GM18502 (cell line): ENCODE results near the gene FBXO34.

Experiments used
- ATAC-seq: cut with Tn5 transposase; IDR thresholded peaks from one replicate; pipeline ENCODE4 v1.9.1; 2021; ENCODE audit warnings: mild to moderate bottlenecking; ENCODE audit not compliant: unreplicated experiment, poor library complexity

Gene FBXO34, protein sequence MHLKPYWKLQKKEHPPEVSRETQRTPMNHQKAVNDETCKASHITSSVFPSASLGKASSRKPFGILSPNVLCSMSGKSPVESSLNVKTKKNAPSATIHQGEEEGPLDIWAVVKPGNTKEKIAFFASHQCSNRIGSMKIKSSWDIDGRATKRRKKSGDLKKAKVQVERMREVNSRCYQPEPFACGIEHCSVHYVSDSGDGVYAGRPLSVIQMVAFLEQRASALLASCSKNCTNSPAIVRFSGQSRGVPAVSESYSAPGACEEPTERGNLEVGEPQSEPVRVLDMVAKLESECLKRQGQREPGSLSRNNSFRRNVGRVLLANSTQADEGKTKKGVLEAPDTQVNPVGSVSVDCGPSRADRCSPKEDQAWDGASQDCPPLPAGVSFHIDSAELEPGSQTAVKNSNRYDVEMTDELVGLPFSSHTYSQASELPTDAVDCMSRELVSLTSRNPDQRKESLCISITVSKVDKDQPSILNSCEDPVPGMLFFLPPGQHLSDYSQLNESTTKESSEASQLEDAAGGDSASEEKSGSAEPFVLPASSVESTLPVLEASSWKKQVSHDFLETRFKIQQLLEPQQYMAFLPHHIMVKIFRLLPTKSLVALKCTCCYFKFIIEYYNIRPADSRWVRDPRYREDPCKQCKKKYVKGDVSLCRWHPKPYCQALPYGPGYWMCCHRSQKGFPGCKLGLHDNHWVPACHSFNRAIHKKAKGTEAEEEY

DNA sequence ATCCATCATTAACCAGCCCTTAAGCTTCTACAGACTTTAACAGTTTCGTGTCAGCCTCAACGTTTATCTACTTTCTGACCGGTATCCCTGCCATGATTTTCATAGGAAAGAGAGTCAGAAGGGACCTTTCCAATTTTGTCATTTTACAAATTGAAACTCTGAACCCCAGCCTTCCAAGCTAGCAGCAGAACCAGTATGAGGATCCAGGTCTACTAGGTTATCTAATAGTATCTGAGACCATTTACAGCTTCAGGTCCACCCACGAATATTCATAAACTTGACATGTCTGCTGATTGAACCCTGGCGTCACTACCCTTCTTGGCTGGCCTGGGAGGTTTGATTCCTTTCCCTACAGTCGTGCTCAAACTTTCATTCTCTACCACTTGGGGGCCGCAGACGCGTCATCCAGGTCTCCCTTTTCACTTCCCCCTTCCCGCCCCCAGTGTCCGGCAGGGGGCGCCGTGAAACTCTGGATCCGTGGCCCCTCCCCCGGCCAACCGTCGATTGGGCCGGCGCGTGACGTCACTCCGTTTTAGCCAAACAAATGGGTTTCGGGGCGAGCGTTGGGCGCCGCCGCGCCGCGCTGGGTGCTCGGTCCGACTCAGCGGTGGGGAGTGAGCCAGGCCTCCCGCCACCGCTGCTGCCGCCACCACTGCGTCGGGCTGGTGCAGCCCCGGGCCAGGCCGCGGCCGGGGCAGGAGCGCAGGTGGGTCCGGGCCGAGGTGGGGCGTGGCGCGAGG is at the start of gene FBXO34:
TSS of gene FBXO34 (plus strand) at position 590 of the 740 bp plus-strand sequence. CDS start 78,970 bp downstream, outside the sequence.
- ATAC-seq: peak; percentile 90

DNA sequence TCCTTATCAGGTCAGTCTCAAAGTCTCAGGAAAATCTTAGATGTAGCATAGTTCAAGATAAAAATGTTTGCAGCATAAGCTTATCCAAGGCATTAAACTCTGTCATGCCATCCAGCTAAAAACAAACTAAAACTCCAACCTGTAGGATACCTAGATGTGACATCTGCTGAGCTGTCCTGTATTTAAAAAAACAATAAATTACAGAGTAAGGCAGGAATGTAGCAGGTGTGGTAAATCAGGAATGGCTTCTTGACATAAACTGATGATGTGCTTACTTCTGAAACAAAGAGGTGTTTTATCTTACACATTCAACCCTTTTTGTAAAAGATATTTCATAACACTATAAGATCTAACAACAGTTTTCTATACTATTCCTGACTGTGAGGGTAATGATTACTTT is 49.3 kb upstream of the FBXO34 start:
- no peak for ATAC-seq

DNA sequence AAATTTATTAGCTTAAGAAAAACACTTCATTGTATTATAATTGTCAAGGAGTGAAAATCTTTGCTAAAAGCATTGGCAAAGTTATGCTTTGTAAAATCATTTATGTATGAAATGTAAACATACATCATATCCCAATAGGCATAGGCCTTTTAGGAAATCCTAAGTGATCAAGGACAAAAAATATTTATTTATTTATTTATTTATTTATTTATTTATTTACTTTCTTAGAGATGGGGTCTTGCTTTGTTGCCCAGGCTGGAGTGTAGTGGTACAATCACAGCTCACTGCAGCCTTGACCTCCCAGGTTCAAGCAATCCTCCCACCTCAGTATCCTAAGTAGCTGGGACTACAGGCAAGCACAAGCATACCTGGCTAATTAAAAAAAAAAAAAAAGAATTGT is 47.9 kb upstream of the FBXO34 start:
- ATAC-seq: no peak

DNA sequence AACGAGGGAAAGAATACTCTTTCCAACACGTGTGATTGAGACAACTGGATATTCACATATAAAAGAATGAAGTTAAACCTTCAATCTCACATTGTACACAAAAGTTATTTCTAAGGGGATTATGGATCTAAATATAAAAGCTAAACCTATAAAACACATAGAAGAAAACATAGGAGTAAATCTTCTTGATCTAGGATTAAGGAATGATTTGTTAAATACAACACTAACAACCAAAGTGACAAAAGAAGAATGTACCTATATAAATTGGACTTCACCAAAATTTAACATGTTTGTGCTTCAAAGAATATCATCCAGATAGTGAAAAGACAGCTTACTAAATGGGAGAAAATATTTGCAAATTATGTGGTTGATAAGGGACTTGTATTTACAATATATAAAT is 43.0 kb upstream of the FBXO34 start:
- no peak for ATAC-seq

DNA sequence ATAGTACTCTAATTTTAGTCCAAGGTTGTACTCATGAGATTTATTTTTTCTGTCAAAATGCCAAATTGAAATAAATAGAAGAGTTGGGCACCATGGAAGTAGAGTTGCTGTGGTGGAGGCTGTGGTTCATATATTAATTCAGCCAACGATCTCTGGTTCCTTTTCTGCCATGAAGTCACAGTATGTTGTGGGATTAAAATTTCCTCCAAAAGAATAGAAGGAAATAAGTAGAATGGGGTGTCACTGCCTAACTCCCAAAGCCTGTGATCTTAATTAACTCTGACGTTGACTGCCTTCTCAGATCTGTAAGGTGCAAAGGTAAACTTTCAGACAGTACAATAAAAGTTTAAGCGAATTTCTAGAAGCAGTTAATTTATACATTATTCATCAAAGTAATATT is 37.6 kb upstream of the FBXO34 start:
- ATAC-seq: no peak

DNA sequence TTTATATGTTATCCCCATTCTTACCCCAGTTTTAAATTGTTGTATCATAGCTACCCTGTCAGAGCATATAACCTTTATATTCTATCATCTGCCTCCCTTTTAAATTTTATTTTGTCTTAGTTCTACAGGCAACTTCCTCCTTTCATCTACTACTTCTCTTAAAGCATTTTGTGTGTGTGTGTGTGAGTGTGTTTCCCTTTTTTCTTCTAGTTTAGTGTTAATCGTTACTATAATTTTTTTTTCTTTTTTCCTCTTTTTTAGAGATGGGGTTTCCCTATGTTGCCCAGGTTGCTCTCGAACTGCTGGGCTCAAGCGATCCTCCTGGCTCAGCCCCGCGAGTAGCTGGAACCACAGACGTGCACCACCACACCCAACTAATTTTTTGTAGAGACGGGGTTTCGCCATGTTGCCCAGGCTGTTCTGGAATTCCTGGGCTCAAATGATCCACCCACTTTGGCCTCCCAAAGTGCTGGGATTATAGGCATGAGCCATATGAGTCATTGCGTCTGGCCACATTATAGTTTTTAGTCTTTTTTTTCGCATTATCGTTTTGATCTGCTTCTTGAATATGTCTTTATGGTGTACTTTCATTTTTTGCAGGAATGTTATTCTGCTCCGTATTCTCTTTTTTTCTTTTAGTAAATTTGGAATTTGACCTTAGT is 33.1 kb upstream of the FBXO34 start:
- no peak for ATAC-seq

DNA sequence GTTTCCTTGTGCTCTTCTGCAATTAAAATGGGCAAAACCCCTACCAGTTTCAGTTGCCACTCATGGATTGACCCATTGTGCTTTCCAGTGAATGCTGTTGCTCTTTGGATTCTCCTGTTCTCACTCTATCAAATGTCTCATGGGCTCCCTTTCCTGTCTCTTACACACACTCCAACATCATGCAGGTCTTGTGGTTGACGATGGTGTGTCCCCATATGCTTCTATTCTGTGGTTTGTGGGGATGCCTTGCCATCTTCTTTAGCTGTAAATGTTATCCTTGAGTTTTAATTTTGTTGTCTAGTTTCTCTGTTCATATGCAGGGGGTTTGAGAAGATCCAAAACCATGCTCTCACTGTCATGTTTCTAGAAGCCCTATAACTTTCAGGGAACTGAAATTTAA is 31.9 kb upstream of the FBXO34 start:
- ATAC-seq: no peak

DNA sequence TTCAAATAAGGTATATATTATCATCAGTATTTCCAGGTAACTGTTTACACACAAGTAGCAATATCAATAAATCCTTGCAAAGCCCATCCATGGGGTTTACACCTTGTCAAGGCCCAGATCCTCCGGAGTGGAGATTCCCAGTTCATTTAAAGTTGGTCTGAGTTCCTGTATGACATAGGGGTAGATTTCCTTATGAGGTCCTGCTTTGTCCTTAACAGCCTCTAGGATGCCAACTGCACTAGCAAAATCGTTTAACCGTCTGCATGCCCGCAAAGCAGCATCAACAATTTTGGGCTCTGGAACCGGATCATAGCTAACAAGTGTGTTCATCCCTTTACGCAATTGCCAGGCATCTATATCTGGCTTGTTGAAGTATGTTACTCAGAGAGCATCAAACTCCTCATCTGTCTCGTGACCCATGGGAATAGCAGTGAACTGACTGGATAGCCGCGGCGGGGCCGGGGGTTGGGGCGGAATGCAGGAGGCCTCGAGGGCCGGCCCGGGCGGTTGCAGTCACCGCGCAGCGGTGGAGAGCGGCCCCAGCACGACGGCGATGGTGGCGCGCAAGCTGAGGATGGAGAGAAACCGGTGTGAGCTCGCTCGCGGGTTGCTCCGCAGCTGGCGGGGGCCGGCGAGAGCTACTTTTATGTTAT is 30.6 kb upstream of the FBXO34 start:
- no peak for ATAC-seq

DNA sequence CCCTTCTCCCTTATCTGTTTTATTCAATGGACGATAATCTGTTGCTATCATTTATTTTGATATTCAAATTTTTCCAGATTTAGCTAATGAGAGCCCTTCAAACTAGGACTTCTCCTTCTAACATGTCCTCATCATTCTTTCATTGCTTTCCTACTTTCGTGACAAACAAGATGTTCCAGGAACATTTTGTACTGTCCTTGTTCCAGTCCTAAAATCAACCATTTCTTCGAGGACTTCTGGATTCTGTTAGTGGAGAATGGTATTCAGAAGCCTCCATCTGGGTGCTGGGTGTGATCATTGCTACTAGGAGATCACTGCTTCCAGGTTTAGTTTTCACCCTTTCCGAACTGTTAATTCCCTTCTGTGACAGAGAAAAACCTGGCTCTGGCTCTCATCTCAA is 29.5 kb upstream of the FBXO34 start:
- ATAC-seq: no peak

DNA sequence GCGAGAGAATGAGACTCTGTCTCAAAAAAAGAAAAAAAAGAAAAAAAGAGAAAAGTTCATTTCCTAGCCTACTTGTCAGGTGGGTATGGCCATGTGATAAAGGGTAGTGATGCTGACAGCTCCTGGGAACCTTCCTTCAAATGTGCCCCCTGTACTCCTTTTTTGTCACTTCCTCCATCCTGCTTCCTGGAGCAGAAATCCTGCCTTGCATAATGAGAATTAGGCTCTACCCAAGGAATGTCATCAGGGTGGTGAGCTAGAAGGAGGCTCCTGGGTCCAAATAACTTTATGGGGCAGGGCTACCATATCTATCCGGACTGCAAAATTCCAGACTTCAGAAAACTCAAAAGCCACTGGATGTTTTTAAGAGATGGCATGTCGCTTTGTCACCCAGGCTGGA is 27.8 kb upstream of the FBXO34 start:
- no peak for ATAC-seq

DNA sequence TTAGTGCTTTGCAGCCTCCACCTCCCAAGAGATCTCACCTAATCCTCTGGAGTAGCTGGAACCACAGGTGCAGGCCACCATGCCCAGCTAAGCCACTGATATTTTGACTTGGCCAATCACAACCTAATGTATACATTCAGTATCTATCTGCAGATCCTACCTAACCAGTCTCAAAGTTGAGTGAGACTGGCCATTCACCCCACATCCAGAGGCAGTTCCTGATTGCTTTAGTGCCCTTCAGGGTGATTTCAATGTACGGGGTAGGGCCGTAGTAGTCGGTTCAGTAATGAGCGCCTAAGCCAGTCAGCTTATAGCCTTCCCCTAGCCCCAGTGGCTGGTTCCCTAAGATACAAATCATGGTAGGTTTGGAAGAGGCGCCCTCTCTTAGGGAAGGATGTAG is 27.4 kb upstream of the FBXO34 start:
- no peak for ATAC-seq

DNA sequence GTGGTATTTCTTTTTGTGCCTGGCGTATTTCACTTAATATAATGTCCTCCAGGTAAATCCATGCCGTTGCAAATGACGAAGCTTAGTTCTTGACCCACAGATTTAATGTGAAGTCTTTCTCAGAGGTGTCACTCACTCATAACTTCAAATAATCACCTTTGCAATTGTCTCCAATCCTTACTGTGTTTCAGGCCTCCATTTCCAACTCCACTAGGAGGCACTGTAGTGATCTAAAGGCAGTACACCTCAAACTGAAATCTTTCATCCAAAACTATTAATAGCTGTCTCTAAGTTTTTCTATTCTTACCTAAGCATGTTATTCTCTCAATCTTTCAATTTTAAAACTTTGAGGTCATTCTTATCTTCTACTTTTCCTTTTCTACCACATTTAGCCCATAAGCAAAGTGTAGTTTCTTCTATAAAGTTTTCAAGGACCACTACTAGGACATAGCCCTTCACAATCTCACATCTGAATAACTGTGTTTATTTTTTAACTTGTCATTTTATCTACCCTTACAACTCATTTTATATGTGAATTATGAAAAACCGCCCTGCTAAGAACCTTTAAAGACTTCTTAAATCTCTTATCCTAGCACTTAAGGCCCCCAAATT is 25.5 kb upstream of the FBXO34 start:
- no peak for ATAC-seq

DNA sequence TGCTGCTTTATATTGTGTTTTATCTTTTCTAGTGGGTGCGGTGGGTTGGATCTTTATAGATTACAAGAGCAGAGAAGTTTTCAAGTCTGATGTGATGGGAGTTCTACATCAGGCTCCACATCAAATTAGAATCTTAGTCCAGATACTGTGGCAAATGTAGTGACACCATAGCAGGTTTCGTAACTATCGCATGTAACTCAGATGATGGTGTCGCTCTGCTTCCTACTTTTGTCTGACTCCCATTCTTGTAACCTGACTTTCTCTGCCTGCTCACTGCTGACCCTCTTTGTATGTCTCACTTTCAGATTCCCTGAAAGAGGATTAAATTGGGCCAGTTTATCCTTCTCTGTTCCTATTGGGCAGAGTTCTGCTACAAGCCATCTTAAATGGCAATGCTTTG is 22.8 kb upstream of the FBXO34 start:
- ATAC-seq: no peak

DNA sequence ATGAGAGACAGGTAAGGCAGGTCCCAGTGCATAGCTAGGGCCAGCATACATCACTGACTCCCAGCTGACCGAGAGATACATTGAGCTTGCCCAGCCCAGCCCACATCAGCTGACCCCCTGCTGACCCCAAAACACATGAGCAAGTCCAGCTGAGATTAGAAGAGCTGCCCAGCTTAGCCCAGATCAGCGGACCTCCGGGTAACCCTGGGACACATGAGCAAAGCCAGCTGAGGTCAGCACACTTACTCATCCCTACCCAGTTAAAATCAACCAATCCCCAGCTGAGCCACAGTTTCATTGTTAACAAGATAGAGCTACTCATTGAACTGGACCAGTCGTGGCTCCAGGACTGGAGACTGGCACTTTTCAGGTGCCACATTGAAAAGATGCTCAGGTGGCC is 21.8 kb upstream of the FBXO34 start:
- ATAC-seq: no peak

DNA sequence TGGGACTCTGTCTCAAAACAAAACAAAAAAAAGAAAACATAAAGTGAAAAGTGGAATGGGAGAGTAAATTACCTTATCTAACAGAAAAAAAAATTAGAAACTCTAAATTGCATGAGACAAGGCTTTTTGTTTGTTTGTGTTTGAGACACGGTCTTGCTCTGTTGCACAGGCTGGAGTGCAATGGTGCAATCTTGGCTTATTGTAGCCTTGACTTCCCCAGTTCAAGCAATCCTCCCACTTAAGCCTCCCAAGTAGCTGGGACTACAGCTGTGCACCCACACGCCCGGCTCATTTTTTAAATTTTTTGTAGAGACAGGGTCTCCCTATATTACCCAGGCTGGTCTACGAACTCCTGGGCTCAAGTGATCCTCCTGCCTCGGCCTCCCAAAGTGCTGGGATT is 17.9 kb upstream of the FBXO34 start:
- ATAC-seq: no peak

DNA sequence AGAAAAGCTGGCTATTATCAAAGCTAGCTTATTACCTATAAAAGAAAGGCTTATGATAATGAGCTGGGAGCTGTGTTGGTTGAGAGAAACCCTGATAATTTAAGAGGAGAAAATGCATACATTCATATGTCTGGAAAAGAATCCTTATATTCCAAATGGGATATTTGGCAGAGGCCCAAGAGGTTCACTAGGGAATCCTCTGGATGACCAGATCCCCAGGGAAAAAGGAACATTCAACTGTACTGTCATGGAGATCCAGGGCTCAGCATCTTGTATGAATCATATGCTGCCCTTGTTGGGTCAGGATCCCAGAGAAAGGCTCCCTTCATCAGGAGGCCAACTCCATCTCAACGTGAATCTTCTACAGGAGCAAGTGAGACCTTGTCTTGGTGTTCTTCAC is 16.6 kb upstream of the FBXO34 start:
- no peak for ATAC-seq

DNA sequence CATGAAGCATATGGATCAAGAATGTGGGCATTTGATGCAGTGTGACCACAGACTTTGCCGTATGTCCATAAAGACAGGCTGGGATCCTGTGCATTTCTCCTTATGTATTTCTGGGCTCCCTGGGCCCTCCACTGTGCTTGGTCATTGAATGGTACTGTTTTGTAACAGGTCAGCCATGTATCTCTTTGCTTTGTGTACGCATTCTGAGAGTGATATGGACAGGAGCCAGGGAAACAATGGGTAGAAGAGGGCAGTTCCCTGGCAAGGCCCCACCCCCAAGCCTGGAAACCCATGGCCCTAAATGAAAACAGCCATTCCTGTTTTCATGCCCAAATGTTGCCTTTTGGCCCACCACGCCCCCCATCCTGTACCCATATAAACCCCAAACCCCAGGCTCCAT is 15.2 kb upstream of the FBXO34 start:
- ATAC-seq: no peak

DNA sequence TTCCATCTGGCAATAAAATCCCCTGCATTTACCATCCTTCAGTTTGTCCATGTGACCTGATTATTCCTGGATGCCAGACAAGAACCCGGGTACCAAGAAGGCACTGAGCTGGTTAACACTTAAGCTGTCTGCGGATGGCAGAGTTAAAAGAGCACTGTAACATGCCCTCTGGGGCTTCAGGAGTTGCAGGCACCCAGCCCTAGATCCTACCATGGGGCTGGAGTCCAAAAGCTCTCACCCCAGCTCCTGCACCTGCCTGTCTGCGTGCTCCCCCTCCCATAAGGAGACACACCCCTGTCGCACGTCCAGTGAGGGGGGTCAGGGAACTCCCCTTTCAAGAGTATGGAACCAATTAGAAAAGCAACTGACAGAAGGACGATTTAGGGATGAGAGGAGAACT is 14.6 kb upstream of the FBXO34 start:
- ATAC-seq: no peak

DNA sequence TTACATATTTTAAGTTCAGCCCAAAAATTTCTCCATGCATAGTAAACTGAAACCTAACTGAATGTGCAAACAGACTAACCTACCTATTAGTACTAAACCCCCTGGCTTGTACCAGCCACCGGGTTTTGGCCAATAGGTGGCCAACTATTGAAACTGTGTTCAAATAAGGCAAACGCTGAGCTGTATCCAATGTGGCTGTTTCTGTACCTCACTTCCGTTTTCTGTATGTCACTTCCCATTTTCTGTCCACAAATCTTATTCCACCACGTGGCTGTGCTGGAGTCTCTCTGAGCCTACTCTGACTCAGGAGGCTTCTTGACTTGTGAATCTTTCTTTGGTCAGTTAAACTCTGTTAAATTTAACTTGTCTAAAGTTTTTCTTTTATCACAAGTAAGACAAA is 6.0 kb upstream of the FBXO34 start:
- ATAC-seq: peak; percentile 38

DNA sequence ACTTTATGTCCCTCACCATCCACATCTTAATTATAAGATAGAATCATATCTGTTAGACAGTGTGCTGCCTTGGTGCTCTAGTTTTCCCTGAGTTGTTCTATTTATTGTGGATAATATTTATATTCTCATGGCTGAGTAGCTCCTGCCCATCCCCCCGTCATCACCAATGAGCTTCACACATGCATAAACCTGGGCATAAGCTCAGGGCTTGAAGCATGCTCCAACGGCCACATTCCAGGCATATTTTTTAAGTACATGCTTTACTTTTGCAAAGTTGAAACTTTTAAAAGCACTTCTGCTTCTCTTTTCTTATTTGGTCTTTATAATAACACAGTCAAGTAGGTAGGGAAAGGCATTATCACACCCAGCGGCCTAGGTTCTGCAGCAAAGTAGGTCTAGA is 3.4 kb upstream of the FBXO34 start:
- no peak for ATAC-seq
